Vagina (tissue), 2 donors: ENCODE data around the gene MYO7A.

Experiments
- POLR2A ChIP-seq, 2 donors: fragments of 450-650 bp; IDR thresholded peaks; one replicate each; pipeline ENCODE4 v1.6.1; 2017; ENCODE audit warnings: antibody characterized with exemption in 2 of 2, mild to moderate bottlenecking in 2 of 2, moderate library complexity in 2 of 2
- POLR2AphosphoS5 ChIP-seq, 2 donors: sonication (generic); formaldehyde crosslinking; IDR thresholded peaks; one replicate each; pipeline ENCODE4 v1.9.0; 2017; ENCODE audit warnings: antibody characterized with exemption in 2 of 2, mild to moderate bottlenecking in 2 of 2, low read depth in 1 of 2; ENCODE audit not compliant: insufficient read depth in 1 of 2
- TF ChIP-seq, protein P1 (sequence below), 3 experiments: fragments of 450-650 bp in 2 of 3; fragments of 200-600 bp in 1 of 3; sonication (generic) in 1 of 3; IDR thresholded peaks; one replicate each; pipeline ENCODE4 v1.5.1; 2017 to 2019; ENCODE audit warnings: antibody characterized with exemption in 3 of 3, mild to moderate bottlenecking in 2 of 3, moderate library complexity in 2 of 3

DNA sequence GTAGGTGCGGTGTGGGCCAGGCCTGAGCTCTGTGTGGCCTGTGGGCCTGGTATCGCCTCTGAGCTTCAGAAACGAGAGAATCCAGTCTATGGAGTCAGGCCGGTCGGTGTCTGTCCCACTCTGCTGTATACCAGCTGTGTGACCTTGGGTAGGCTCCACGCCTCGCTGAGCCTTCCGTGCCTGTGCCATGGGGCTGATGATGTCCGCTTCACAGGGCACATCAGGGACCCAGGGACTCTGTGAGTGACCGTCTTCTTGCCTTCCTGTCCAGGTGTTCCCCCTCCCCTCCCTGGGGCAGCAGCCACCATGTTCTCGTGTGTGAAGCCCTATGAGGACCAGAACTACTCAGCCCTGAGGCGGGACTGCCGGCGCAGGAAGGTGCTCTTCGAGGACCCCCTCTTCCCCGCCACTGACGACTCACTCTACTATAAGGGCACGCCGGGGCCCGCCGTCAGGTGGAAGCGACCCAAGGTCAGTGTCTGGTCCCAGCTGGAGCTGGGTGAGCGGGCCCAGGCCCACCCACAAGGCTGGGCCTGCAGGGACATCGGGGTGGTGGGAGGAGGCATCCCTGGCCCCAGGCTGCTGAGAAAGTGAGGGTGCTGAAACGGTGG lies 43.4 kb upstream of the MYO7A start:
- TF ChIP-seq POLR2AphosphoS5 (IDR thresholded peaks at IDR 0.05; ENCODE audit: insufficient read depth in 1 of 2, low read depth in 1 of 2), result no peak
- TF ChIP-seq, protein P1, sequence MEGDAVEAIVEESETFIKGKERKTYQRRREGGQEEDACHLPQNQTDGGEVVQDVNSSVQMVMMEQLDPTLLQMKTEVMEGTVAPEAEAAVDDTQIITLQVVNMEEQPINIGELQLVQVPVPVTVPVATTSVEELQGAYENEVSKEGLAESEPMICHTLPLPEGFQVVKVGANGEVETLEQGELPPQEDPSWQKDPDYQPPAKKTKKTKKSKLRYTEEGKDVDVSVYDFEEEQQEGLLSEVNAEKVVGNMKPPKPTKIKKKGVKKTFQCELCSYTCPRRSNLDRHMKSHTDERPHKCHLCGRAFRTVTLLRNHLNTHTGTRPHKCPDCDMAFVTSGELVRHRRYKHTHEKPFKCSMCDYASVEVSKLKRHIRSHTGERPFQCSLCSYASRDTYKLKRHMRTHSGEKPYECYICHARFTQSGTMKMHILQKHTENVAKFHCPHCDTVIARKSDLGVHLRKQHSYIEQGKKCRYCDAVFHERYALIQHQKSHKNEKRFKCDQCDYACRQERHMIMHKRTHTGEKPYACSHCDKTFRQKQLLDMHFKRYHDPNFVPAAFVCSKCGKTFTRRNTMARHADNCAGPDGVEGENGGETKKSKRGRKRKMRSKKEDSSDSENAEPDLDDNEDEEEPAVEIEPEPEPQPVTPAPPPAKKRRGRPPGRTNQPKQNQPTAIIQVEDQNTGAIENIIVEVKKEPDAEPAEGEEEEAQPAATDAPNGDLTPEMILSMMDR (IDR thresholded peaks at IDR 0.05), result no peak
- no peak for TF ChIP-seq POLR2A (IDR thresholded peaks at IDR 0.05)
